NT2/D1 (cell line): ENCODE results near the gene TMEM225B.

ENCODE experiments used
- DNase-seq: peaks from one replicate; pipeline ENCODE4 v3.0.0-alpha.2; 2011; ENCODE audit warnings: low read depth, low spot score
- H3K27me3 ChIP-seq: 2 replicates; pipeline ENCODE4 v1.6.0; 2011; ENCODE audit warnings: mild to moderate bottlenecking; ENCODE audit not compliant: insufficient read length, insufficient read depth
- H3K36me3 ChIP-seq: 2 replicates; pipeline ENCODE4 v1.6.1; 2011; ENCODE audit warnings: mild to moderate bottlenecking, low read length, mixed read lengths; ENCODE audit not compliant: insufficient read depth, insufficient read length
- H3K4me1 ChIP-seq: 2 replicates; pipeline ENCODE4 v1.5.1; 2011; ENCODE audit not compliant: insufficient read depth, insufficient read length
- H3K4me3 ChIP-seq: 2 replicates; pipeline ENCODE4 v1.5.1; 2011; ENCODE audit warnings: low read depth; ENCODE audit not compliant: insufficient read length
- H3K9ac ChIP-seq: 2 replicates; pipeline ENCODE4 v1.6.0; 2011; ENCODE audit warnings: low read depth; ENCODE audit not compliant: insufficient read length
- H3K9me3 ChIP-seq: 2 replicates; pipeline ENCODE4 v1.5.1; 2011; ENCODE audit warnings: mild to moderate bottlenecking, low read length; ENCODE audit not compliant: insufficient read depth
- SUZ12 ChIP-seq: IDR thresholded peaks from 2 replicates; pipeline ENCODE4 v1.6.1; 2011; ENCODE audit not compliant: insufficient read length, insufficient read depth; ENCODE audit errors: extremely low read depth
- YY1 ChIP-seq: IDR thresholded peaks from 2 replicates; pipeline ENCODE4 v1.6.1; 2011; ENCODE audit not compliant: insufficient read length, insufficient read depth
- ZNF274 ChIP-seq: IDR thresholded peaks from 2 replicates; pipeline ENCODE4 v1.6.1; 2011; ENCODE audit warnings: mild to moderate bottlenecking, low read depth, low read length

Gene TMEM225B

DNA sequence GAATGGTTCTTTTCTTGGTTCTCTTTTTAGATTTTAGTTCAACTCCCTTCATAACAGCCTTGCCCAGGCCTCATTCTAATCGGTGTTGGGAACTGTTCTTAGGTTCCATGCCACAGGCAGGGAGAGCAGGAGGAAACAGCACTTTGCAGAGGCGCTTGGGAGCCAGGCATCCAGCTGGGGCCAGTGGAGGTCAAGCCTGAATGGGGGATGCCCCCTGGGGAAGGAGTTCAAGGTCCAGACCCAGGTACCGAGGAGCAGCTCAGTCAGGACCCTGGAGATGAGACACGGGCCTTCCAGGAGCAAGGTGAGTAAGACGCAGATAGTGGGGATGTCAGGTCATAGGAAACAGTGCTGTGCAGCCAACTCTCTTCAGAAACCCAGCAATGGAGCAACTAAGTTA is 23.2 kb downstream of the TMEM225B start:
- Histone ChIP-seq H3K36me3 (peaks cover 79% of the 10 kb centered on the region), H3K9ac (no peak overlapping the region), H3K27me3 (no peaks in the 10 kb centered on the region), H3K4me3 (no peak overlapping the region), H3K9me3 (no peaks in the 10 kb centered on the region), H3K4me1 (peaks cover 2% of the 10 kb centered on the region)
- DNase-seq = no peak
- TF ChIP-seq SUZ12 = no peak
- no peak for TF ChIP-seq YY1
- TF ChIP-seq ZNF274 = no peak

DNA sequence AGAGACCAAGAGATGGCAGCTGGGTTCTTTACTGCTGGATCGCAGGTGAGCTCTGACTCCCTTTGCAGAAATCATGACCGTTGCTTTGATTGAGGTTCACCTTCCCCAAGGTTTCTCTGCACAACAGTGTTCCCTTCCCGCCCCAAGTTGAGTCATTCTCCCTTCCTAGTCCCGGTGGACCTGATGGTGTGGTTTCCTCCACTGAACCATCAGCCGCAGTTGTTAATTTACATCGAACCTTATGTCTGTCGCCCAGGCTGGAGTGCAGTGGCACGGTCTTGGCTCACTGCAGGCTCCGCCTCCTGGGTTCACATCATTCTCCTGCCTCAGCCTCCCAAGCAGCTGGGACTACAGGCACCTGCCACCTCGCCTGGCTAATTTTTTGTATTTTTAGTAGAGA is 24.5 kb downstream of the TMEM225B start:
- no peak overlapping the region for H3K9ac ChIP-seq

GRCh38 chr7:99623091-99623693 is 25.1 kb downstream of the TMEM225B start:
- DNase-seq = no peak
- Histone ChIP-seq H3K4me1 (peaks cover 2% of the 10 kb centered on the region), H3K9ac (no peak overlapping the region), H3K27me3 (no peaks in the 10 kb centered on the region), H3K36me3 (peaks cover 94% of the 10 kb centered on the region), H3K9me3 (no peaks in the 10 kb centered on the region), H3K4me3 (no peak overlapping the region)
- no peak for TF ChIP-seq ZNF274
- TF ChIP-seq SUZ12 = no peak
- no peak for TF ChIP-seq YY1

More for the DNA sequence above, 24.5 kb downstream of the TMEM225B start:
- no peak for TF ChIP-seq ZNF274
- H3K4me1 ChIP-seq = peaks cover 2% of the 10 kb centered on the region
- no peak for DNase-seq
- H3K27me3 ChIP-seq = no peaks in the 10 kb centered on the region
- H3K9me3 ChIP-seq = no peaks in the 10 kb centered on the region
- no peak overlapping the region for H3K4me3 ChIP-seq
- peaks cover 91% of the 10 kb centered on the region for H3K36me3 ChIP-seq

DNA sequence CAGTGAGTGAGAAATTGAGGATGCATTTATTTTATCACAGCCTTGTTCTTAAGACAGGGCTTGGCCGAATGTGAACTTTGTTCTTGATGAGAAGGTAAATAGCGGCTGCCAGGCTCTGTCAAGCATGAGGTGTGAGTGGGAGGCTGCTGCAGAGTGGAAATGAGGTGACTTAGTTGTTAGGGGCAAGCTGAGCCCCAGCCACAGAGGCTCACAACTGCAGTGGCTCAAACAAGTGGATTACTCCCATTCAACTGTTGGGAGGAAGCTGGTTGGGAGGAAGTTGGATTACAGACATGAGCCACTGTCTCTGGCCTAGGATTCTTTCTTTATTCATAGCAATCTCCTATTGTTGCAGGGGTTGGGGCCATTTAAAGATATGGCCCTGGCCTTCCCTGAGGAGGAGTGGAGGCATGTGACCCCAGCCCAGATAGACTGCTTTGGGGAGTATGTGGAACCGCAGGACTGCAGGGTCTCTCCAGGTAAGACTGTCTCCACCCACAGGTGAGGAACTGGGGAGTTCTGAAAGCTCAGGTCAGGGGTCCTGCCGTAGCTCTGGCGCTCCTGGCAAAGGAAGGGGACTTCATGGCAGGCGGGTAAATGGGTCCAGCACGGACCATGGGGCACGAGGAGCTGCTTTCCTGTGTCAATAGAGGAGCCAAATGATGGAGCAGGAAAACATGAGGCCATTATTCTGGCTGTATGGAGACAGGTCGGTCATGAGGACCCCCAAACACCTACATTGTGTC is 25.8 kb downstream of the TMEM225B start:
- Histone ChIP-seq H3K4me3 (no peak overlapping the region), H3K4me1 (peaks cover 5% of the 10 kb centered on the region), H3K27me3 (no peaks in the 10 kb centered on the region), H3K36me3 (peaks cover 93% of the 10 kb centered on the region), H3K9ac (no peak overlapping the region), H3K9me3 (no peaks in the 10 kb centered on the region)
- TF ChIP-seq ZNF274 = no peak
- no peak for TF ChIP-seq YY1
- TF ChIP-seq SUZ12 = no peak
- no peak for DNase-seq

GRCh38 chr7:99624484-99624883 is 26.4 kb downstream of the TMEM225B start:
- no peaks in the 10 kb centered on the region for H3K27me3 ChIP-seq
- H3K4me3 ChIP-seq = no peak overlapping the region
- TF ChIP-seq SUZ12 = no peak
- no peak for TF ChIP-seq ZNF274
- TF ChIP-seq YY1 = no peak
- peaks cover 10% of the 10 kb centered on the region for H3K4me1 ChIP-seq
- no peak for DNase-seq
- no peak overlapping the region for H3K9ac ChIP-seq
- H3K9me3 ChIP-seq = no peaks in the 10 kb centered on the region
- H3K36me3 ChIP-seq = peaks cover 93% of the 10 kb centered on the region

DNA sequence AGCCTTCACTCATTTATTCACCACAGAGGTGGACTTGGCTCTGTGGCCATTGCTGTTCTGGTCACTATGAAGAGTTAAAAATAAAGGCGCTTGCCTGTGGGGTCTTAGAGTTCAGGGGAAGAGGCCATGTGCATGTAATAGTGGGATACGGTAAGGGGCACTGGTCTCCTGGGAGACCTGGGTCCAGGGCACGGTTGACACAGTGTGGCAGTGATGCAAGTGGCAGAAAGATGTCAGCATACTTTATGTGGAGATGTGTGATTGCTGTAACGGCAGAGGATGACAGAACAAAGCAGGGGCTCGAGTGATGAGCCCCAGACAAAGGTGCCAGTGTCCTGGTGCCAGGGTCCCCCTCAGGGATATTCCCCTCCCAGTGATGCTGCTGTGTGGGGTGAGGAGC is 27.3 kb downstream of the TMEM225B start:
- peaks cover 93% of the 10 kb centered on the region for H3K36me3 ChIP-seq
- no peak for DNase-seq
- H3K27me3 ChIP-seq = no peaks in the 10 kb centered on the region
- TF ChIP-seq ZNF274 (no peak), YY1 (no peak), SUZ12 (no peak)
- H3K4me1 ChIP-seq = peaks cover 9% of the 10 kb centered on the region
- H3K4me3 ChIP-seq = no peak overlapping the region
- no peak overlapping the region for H3K9ac ChIP-seq
- H3K9me3 ChIP-seq = no peaks in the 10 kb centered on the region

DNA sequence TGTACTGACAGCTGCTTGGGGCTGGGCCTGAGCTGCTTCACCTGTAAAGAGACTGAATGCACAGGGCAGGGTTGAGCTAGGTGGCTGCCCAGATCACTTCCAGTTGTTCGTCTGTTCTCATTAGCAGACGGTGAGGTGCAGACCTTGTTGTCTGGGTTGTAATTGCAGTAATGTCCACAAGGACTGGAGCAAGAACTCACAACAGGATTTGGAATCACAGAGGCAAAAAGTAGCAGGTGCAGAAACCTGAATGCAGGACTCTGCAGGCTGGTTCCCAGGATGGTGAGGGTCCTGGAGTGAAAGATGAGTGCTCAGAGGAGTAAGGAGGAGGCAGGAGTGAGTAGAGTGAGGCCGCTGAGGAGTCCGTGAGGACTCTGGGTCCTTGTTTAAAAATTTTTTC is 27.9 kb downstream of the TMEM225B start:
- H3K36me3 ChIP-seq = peaks cover 93% of the 10 kb centered on the region
- peaks cover 9% of the 10 kb centered on the region for H3K4me1 ChIP-seq
- TF ChIP-seq ZNF274 (no peak), YY1 (no peak), SUZ12 (no peak)
- no peaks in the 10 kb centered on the region for H3K27me3 ChIP-seq
- no peaks in the 10 kb centered on the region for H3K9me3 ChIP-seq
- no peak overlapping the region for H3K9ac ChIP-seq
- no peak overlapping the region for H3K4me3 ChIP-seq
- DNase-seq = no peak
